Measurements from ENCODE around the gene ERCC2. TPM values are rescaled to one million over a fixed set of nuclear protein-coding genes. Genes with fewer than 3 reads are reported as not detected.

Gene ERCC2
- total RNA-seq, 4 donors from 2014 or later = 3.0 to 46.2 (median 9.2) TPM

DNA sequence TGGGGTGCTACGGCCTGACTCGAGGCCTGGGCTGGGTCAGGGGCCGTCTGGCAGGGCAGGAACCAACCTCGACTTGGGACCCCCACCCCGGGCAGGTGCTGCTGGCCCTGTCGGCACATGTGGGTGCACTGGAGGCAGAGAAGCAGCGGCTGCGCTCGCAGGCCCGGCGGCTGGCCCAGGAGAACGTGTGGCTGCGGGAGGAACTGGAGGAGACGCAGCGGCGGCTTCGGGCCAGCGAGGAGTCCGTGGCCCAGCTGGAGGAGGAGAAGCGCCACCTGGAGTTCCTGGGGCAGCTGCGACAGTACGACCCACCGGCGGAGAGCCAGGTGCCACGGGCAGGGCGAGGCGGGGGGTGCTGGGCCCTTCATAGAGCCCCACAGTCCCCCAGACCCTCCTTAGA, 23.9 kb downstream of the ERCC2 start:
- H3K27ac ChIP-seq = no peak overlapping the region
- H3K27me3 ChIP-seq = peaks cover 59% of the 10 kb centered on the region
- intact Hi-C loops (cut with DNase I; ENCODE audit: low total_unique reads) = loop anchor here (10.0 kb wide), 1 partner anchor 242 kb away; no protein-coding TSS in a partner anchor
- TF ChIP-seq EP300 (IDR thresholded peaks at IDR 0.05; ENCODE audit: low read depth) (no peak), POLR2A (IDR thresholded peaks at IDR 0.05) (no peak), POLR2AphosphoS5 (IDR thresholded peaks at IDR 0.05) (no peak)
- TF ChIP-seq, protein P1, sequence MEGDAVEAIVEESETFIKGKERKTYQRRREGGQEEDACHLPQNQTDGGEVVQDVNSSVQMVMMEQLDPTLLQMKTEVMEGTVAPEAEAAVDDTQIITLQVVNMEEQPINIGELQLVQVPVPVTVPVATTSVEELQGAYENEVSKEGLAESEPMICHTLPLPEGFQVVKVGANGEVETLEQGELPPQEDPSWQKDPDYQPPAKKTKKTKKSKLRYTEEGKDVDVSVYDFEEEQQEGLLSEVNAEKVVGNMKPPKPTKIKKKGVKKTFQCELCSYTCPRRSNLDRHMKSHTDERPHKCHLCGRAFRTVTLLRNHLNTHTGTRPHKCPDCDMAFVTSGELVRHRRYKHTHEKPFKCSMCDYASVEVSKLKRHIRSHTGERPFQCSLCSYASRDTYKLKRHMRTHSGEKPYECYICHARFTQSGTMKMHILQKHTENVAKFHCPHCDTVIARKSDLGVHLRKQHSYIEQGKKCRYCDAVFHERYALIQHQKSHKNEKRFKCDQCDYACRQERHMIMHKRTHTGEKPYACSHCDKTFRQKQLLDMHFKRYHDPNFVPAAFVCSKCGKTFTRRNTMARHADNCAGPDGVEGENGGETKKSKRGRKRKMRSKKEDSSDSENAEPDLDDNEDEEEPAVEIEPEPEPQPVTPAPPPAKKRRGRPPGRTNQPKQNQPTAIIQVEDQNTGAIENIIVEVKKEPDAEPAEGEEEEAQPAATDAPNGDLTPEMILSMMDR (IDR thresholded peaks at IDR 0.05) = no peak
- H3K36me3 ChIP-seq = no peaks in the 10 kb centered on the region
- 19% methylated on average over 7 of the region's 27 CpGs; no CpG with 5 or more reads in 1 of the 2 donors for WGBS, 2 donors (ENCODE audit: low coverage in 1 of 2)
- no peak for DNase-seq
- H3K4me1 ChIP-seq = no peaks in the 10 kb centered on the region
- in situ Hi-C loops (cut with MboI; ENCODE audit: low pct_ligation_motif_present in 1 of 4, low pct_unique_long_range_greater_than_20kb in 1 of 4, low sequenced_read_pairs in 3 of 4) = no loop called here
- no peaks in the 10 kb centered on the region for H3K9me3 ChIP-seq
- no peak overlapping the region for H3K4me3 ChIP-seq

DNA sequence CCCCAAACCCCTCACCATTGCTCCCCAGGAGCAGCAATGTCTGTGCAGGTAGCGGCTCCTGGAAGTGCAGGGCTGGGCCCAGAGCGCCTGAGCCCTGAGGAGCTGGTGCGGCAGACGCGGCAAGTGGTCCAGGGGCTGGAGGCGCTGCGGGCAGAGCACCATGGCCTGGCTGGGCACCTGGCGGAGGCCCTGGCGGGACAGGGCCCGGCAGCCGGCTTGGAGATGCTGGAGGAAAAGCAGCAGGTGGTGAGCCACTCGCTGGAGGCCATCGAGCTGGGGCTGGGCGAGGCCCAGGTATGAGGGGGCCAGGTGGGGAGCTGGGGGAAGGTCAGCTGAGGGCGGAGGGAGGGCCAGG, 24.9 kb downstream of the ERCC2 start:
- no peaks in the 10 kb centered on the region for H3K36me3 ChIP-seq
- TF ChIP-seq, protein P1 (IDR thresholded peaks at IDR 0.05) = no peak
- TF ChIP-seq POLR2A (IDR thresholded peaks at IDR 0.05) (no peak), EP300 (IDR thresholded peaks at IDR 0.05; ENCODE audit: low read depth) (no peak), POLR2AphosphoS5 (IDR thresholded peaks at IDR 0.05) (no peak)
- H3K9me3 ChIP-seq = no peaks in the 10 kb centered on the region
- WGBS, 2 donors (ENCODE audit: low coverage in 1 of 2) = 61% methylated on average over 15 of the region's 15 CpGs; no CpG with 5 or more reads in 1 of the 2 donors
- in situ Hi-C loops (cut with MboI; ENCODE audit: low pct_ligation_motif_present in 1 of 4, low pct_unique_long_range_greater_than_20kb in 1 of 4, low sequenced_read_pairs in 3 of 4) = no loop called here
- H3K27ac ChIP-seq = no peak overlapping the region
- peaks cover 66% of the 10 kb centered on the region for H3K27me3 ChIP-seq
- intact Hi-C loops (cut with DNase I; ENCODE audit: low total_unique reads) = loop anchor here (10.0 kb wide), 1 partner anchor 241 kb away; no protein-coding TSS in a partner anchor
- H3K4me1 ChIP-seq = peaks cover 0 to 5% (median 4%) of the 10 kb centered on the region in 4 donors
- DNase-seq = no peak
- H3K4me3 ChIP-seq = no peak overlapping the region

DNA sequence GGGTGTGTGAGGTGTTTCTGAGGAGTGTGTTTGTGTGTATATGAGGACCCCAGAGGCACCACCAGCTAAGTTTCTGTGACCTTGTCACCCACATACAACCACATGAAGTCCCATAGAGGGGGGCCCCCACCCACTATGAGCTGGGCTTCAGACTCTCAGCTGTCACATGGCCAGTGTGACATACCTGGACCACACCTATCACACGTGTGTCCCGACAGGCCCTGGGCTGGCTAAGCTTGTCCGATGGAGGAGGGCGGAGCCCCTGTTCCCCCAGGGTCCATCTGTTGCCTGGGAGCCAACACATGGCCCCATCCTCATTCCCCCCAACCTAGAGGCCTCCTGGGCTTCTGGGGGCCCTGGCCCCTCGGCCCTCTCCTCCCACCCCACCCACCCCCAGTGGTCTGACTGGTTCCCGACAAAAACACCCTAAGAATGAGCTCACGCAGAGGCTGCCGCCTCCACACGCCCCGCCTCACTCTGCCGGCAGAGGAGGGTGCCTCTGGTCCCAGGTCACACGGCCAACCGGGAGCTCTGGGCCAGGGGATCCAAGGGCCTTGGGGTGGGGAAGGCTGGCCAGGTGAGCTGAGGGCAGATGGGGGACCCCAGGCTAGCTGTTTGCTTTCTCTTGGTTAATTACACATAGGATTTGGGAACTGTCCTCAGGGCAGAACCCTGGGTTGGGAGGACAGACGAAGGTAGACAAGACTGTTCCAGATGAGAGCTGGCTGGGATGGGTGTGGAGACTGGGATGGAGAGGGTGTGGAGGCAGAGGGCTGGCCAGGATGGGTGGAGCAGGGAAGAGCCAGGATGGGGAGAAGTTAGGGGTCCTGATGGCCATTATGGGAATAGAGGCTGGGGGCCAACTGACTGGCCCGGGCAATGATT, 25.5 kb downstream of the ERCC2 start:
- intact Hi-C loops (cut with DNase I; ENCODE audit: low total_unique reads) (loop anchor here (10.0 kb wide), 1 partner anchor 240 kb away; no protein-coding TSS in a partner anchor), in situ Hi-C loops (cut with MboI; ENCODE audit: low pct_ligation_motif_present in 1 of 4, low pct_unique_long_range_greater_than_20kb in 1 of 4, low sequenced_read_pairs in 3 of 4) (no loop called here)
- no peaks in the 10 kb centered on the region for H3K36me3 ChIP-seq
- H3K4me3 ChIP-seq = no peak overlapping the region
- no peak for DNase-seq
- TF ChIP-seq, protein P1 (IDR thresholded peaks at IDR 0.05) = no peak
- TF ChIP-seq POLR2A (IDR thresholded peaks at IDR 0.05) (no peak), POLR2AphosphoS5 (IDR thresholded peaks at IDR 0.05) (no peak), EP300 (IDR thresholded peaks at IDR 0.05; ENCODE audit: low read depth) (no peak)
- H3K4me1 ChIP-seq = peaks cover 0 to 9% (median 8%) of the 10 kb centered on the region in 4 donors
- WGBS, 2 donors (ENCODE audit: low coverage in 1 of 2) = 26% methylated on average over 15 of the region's 15 CpGs; no CpG with 5 or more reads in 1 of the 2 donors
- H3K27me3 ChIP-seq = peaks cover 72% of the 10 kb centered on the region
- no peak overlapping the region for H3K27ac ChIP-seq
- no peaks in the 10 kb centered on the region for H3K9me3 ChIP-seq

DNA sequence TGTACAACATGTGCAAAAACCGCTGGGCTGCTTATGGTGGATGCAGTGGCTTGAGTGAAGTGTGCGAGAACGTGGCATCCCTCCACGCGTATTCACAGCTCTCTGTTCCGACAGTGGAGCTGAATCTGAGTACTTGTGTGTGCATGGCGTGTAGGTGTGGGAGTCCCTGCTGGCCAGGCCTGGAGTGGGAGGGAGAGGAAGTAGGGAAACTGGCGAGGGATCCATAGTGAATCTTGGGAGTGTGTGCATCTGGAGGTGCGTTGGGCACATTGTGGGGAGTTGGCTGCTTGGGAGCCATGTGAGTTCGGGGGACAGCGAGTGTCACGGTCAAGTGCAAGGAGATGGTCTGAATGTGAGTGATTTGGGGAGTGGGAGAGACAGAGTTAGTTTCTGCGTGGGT, 27.5 kb downstream of the ERCC2 start:
- intact Hi-C loops (cut with DNase I; ENCODE audit: low total_unique reads) = loop anchor here (10.0 kb wide), 1 partner anchor 238 kb away; no protein-coding TSS in a partner anchor
- H3K4me1 ChIP-seq = peaks cover 0 to 12% (median 8%) of the 10 kb centered on the region in 4 donors
- H3K27me3 ChIP-seq = peaks cover 81% of the 10 kb centered on the region
- WGBS, 2 donors (ENCODE audit: low coverage in 1 of 2) = 80 to 90% methylated on average over 5 to 13 of the region's 13 CpGs
- TF ChIP-seq POLR2A (IDR thresholded peaks at IDR 0.05) (no peak), POLR2AphosphoS5 (IDR thresholded peaks at IDR 0.05) (no peak), EP300 (IDR thresholded peaks at IDR 0.05; ENCODE audit: low read depth) (no peak)
- TF ChIP-seq, protein P1 (IDR thresholded peaks at IDR 0.05) = no peak
- no peak overlapping the region for H3K27ac ChIP-seq
- no peaks in the 10 kb centered on the region for H3K9me3 ChIP-seq
- DNase-seq = no peak
- H3K36me3 ChIP-seq = no peaks in the 10 kb centered on the region
- H3K4me3 ChIP-seq = no peak overlapping the region
- in situ Hi-C loops (cut with MboI; ENCODE audit: low pct_ligation_motif_present in 1 of 4, low pct_unique_long_range_greater_than_20kb in 1 of 4, low sequenced_read_pairs in 3 of 4) = no loop called here

All from transverse colon (tissue), 4 donors.